Esophagus muscularis mucosa (tissue), 4 donors: Measurements from ENCODE around the gene AP1M2. TPM values are rescaled to one million over a fixed set of nuclear protein-coding genes. Genes with fewer than 3 reads are reported as not detected.
A peak's percentile ranks its signal among the peaks of the same experiment; 100 is the strongest.
"Not testable (repeated sequence)": the region's sequence is repeated elsewhere in the genome, so short reads cannot be mapped to it uniquely, and the experiment has no call there.

Experiments
- DNase-seq: peaks from one replicate; pipeline ENCODE4 v3.0.0-alpha.2; 2017; ENCODE audit errors: extremely low spot score
- H3K27ac ChIP-seq, 4 donors: fragments of 200-600 bp; sonication (generic); replicated peaks in 1 of 4; 1 replicate in 3 of 4; 2 replicates in 1 of 4; pipeline ENCODE4 v1.5.1; 2016 to 2019; ENCODE audit warnings: mild to moderate bottlenecking in 1 of 4
- H3K27me3 ChIP-seq, 4 donors: fragments of 200-600 bp; sonication (generic); one replicate each; pipeline versions ENCODE4 v1.5.1 to v1.6.0; 2016 to 2019
- H3K36me3 ChIP-seq, 4 donors: fragments of 200-600 bp; sonication (generic); one replicate each; pipeline ENCODE4 v1.5.1; 2016 to 2019
- H3K4me1 ChIP-seq, 4 donors: fragments of 200-600 bp; sonication (generic); one replicate each; pipeline ENCODE4 v1.5.1; 2016 to 2019
- H3K4me3 ChIP-seq, 4 donors: fragments of 200-600 bp; sonication (generic); 1 replicate in 2 of 4; 2 replicates in 2 of 4; pipeline ENCODE4 v1.5.1; 2016 to 2019; ENCODE audit warnings: mild to moderate bottlenecking in 4 of 4, moderate library complexity in 1 of 4
- H3K9me3 ChIP-seq, 4 donors: fragments of 200-600 bp; sonication (generic); 1 replicate in 3 of 4; 2 replicates in 1 of 4; pipeline ENCODE4 v1.5.1; 2016 to 2019
- CTCF ChIP-seq, 3 experiments: fragments of 200-600 bp in 2 of 3; fragments of 450-650 bp in 1 of 3; sonication (generic) in 2 of 3; IDR thresholded peaks; one replicate each; pipeline ENCODE4 v1.5.1; 2017 to 2019; ENCODE audit warnings: antibody characterized with exemption in 3 of 3, mild to moderate bottlenecking in 2 of 3, moderate library complexity in 1 of 3
- EP300 ChIP-seq: sonication (generic); formaldehyde crosslinking; IDR thresholded peaks from one replicate; pipeline ENCODE4 v1.6.1; 2017; ENCODE audit warnings: antibody characterized with exemption
- POLR2A ChIP-seq: fragments of 450-650 bp; IDR thresholded peaks from one replicate; pipeline ENCODE4 v1.6.1; 2017; ENCODE audit warnings: antibody characterized with exemption, moderate library complexity, mild to moderate bottlenecking, low read depth
- POLR2AphosphoS5 ChIP-seq, 2 donors: sonication (generic); formaldehyde crosslinking; IDR thresholded peaks; one replicate each; pipeline ENCODE4 v1.6.1; 2017; ENCODE audit warnings: antibody characterized with exemption in 2 of 2
- WGBS: methylation state at CpG from one replicate; pipeline ENCODE4 v1.1.5; 2018; 5-methylcytosine and 5-hydroxymethylcytosine counted together
- intact Hi-C: fragments of 100-400 bp; cut with DNase I; formaldehyde crosslinking; loops from one replicate; pipeline ENCODE4 v1.15.1; 2023
- total RNA-seq, 4 donors: library from RNA; depleted of rRNA; stranded (reverse); fragments of >200 nt; gene quantifications; one replicate each; pipeline versions ENCODE4 v1.1.0 to v1.2.1, GENCODE V29; 2016

AP1M2 gene
- total RNA-seq, 4 donors from 2014 or later: not detected

- Histone ChIP-seq H3K4me1 (peaks cover 10 to 17% (median 14%) of the 10 kb centered on the region in 4 donors), H3K36me3 (no peaks in the 10 kb centered on the region), H3K27ac (no peak overlapping the region), H3K27me3 (peaks cover 0 to 10% (median 0%) of the 10 kb centered on the region in 4 donors), H3K9me3 (no peaks in the 10 kb centered on the region), H3K4me3 (no peak overlapping the region)
- intact Hi-C loops: loop anchor here (5.0 kb wide), 1 partner anchor 82 kb away; no protein-coding TSS in a partner anchor
- no peak for DNase-seq
- WGBS: 85% methylated on average over 8 of the region's 8 CpGs
- TF ChIP-seq POLR2AphosphoS5 (IDR thresholded peaks at IDR 0.05) (no peak), EP300 (no peak), POLR2A (no peak), CTCF (IDR thresholded peaks at IDR 0.05) (no peak)
Measured at GRCh38 chr19:10574462-10574861, 12.7 kb downstream of the AP1M2 start.

GRCh38 chr19:10573793-10574192 lies 13.3 kb downstream of the AP1M2 start:
- H3K4me1 ChIP-seq: peaks cover 14 to 21% (median 19%) of the 10 kb centered on the region in 4 donors
- H3K27me3 ChIP-seq, H3K9me3 ChIP-seq, H3K36me3 ChIP-seq, H3K4me3 ChIP-seq, H3K27ac ChIP-seq, DNase-seq: not testable (repeated sequence)
- intact Hi-C loops: loop anchor here (5.0 kb wide), 1 partner anchor 81 kb away; no protein-coding TSS in a partner anchor
- 84% methylated on average over 6 of the region's 6 CpGs for WGBS

GRCh38 chr19:10568826-10569651 lies 18.1 kb downstream of the AP1M2 start, which contains the start of gene CDKN2D:
Gene CDKN2D, minus strand, starts transcription at chr19:10568979. Its CDS starts 326 bp downstream, at chr19:10568653.
- Histone ChIP-seq H3K27me3 (peaks cover 0 to 3% (median 0%) of the 10 kb centered on the region in 4 donors), H3K4me3 (peak within 1 kb of the TSS; percentile 66 to 92 (median 89)), H3K9me3 (no peaks in the 10 kb centered on the region), H3K36me3 (no peaks in the 10 kb centered on the region), H3K27ac (peak within 1 kb of the TSS; percentile 87 to 94 (median 90)), H3K4me1 (peaks cover 42 to 59% (median 54%) of the 10 kb centered on the region in 4 donors)
- WGBS: 2% methylated on average over 21 of the region's 71 CpGs
- TF ChIP-seq POLR2A: peak; percentile 62
- TF ChIP-seq EP300: no peak
- peak; percentile 36 to 60 (median 53) for TF ChIP-seq CTCF (IDR thresholded peaks at IDR 0.05)
- TF ChIP-seq POLR2AphosphoS5 (IDR thresholded peaks at IDR 0.05): peak; percentile 89 to 96
- intact Hi-C loops: loop anchor here (5.0 to 10.0 kb wide), 2 partner anchors 67 to 164 kb away; partner anchors contain the start of genes CDC37 and KEAP1
- peak; percentile 100 for DNase-seq

- Histone ChIP-seq H3K27ac (peak overlapping the region; percentile 87 to 94 (median 90)), H3K4me1 (peaks cover 42 to 59% (median 54%) of the 10 kb centered on the region in 4 donors), H3K9me3 (no peaks in the 10 kb centered on the region), H3K36me3 (peaks cover 0 to 7% (median 2%) of the 10 kb centered on the region in 4 donors), H3K27me3 (peaks cover 0 to 3% (median 0%) of the 10 kb centered on the region in 4 donors), H3K4me3 (peak overlapping the region; percentile 66 to 92 (median 89))
- TF ChIP-seq CTCF (IDR thresholded peaks at IDR 0.05) (no peak), POLR2AphosphoS5 (IDR thresholded peaks at IDR 0.05) (no peak), POLR2A (no peak), EP300 (no peak)
- DNase-seq: no peak
- 5% methylated on average over 14 of the region's 58 CpGs for WGBS
- intact Hi-C loops: loop anchor here (5.0 to 10.0 kb wide), 2 partner anchors 66 to 163 kb away; partner anchors contain the start of genes CDC37 and KEAP1
Measured at GRCh38 chr19:10568062-10568825, 18.9 kb downstream of the AP1M2 start.
